Smooth muscle cell (in vitro differentiated cells): Measurements from ENCODE around the gene CDH9. TPM values are rescaled to one million over a fixed set of nuclear protein-coding genes. Genes with fewer than 3 reads are reported as not detected.

Experiments
- DNase-seq: peaks from one replicate; lab custom pipeline; 2025; ENCODE audit not compliant: unreplicated experiment; lab: John Stamatoyannopoulos, UW
- H2AFZ ChIP-seq: fragments of 200-600 bp; sonication (generic); 2 replicates; pipeline ENCODE4 v1.6.0; 2016; ENCODE audit warnings: antibody characterized with exemption, low read depth, mild to moderate bottlenecking
- H3F3A ChIP-seq: fragments of 200-600 bp; sonication (generic); 2 replicates; pipeline ENCODE4 v1.6.0; 2017; ENCODE audit warnings: antibody characterized with exemption, low read depth
- H3K27ac ChIP-seq: fragments of 200-600 bp; sonication (generic); 2 replicates; pipeline ENCODE4 v1.5.1; 2016; ENCODE audit warnings: low read depth, mild to moderate bottlenecking
- H3K27me3 ChIP-seq: fragments of 200-600 bp; sonication (generic); 2 replicates; pipeline ENCODE4 v1.6.1; 2016; ENCODE audit warnings: low read depth, mild to moderate bottlenecking
- H3K36me3 ChIP-seq: fragments of 200-600 bp; sonication (generic); 2 replicates; pipeline ENCODE4 v1.5.1; 2016; ENCODE audit warnings: low read depth
- H3K4me1 ChIP-seq: fragments of 200-600 bp; sonication (generic); 2 replicates; pipeline ENCODE4 v1.5.1; 2016; ENCODE audit warnings: low read depth
- H3K4me2 ChIP-seq: fragments of 200-600 bp; sonication (generic); 2 replicates; pipeline ENCODE4 v1.6.0; 2016; ENCODE audit warnings: mild to moderate bottlenecking
- H3K4me3 ChIP-seq: fragments of 200-600 bp; sonication (generic); 2 replicates; pipeline ENCODE4 v1.5.1; 2016; ENCODE audit warnings: mild to moderate bottlenecking
- H3K79me2 ChIP-seq: fragments of 200-600 bp; sonication (generic); 2 replicates; pipeline ENCODE4 v1.6.0; 2016; ENCODE audit warnings: low read depth, mild to moderate bottlenecking
- H3K9ac ChIP-seq: fragments of 200-600 bp; sonication (generic); 2 replicates; pipeline ENCODE4 v1.6.0; 2016; ENCODE audit warnings: low read depth
- H3K9me3 ChIP-seq: fragments of 200-600 bp; sonication (generic); replicated peaks from 2 replicates; pipeline ENCODE4 v1.5.1; 2016; ENCODE audit warnings: low read depth
- H4K20me1 ChIP-seq: fragments of 200-600 bp; sonication (generic); 2 replicates; pipeline ENCODE4 v1.6.0; 2016; ENCODE audit warnings: low read depth
- WGBS: methylation state at CpG from one replicate; pipeline ENCODE4 v1.1.7; 2016; ENCODE audit warnings: low lambda C conversion rate; 5-methylcytosine and 5-hydroxymethylcytosine counted together
- polyA plus RNA-seq: library from polyadenylated mRNA; unstranded; fragments of >200 nt; fragmentation: Nextera tagmentation; extraction: Ambion mirVana; gene quantifications from 2 replicates; pipeline ENCODE4 v1.2.1, GENCODE V29; 2016
- total RNA-seq: library from RNA; depleted of rRNA; stranded (reverse); fragments of >200 nt; gene quantifications from 2 replicates; pipeline ENCODE4 v1.2.3, GENCODE V29; 2014
- TF ChIP-seq, protein P1 (sequence below): fragments of 200-600 bp; sonication (generic); IDR thresholded peaks from 2 replicates; pipeline ENCODE4 v1.5.1; 2017; ENCODE audit warnings: borderline replicate concordance, mild to moderate bottlenecking, antibody characterized with exemption; ENCODE audit not compliant: insufficient read depth, poor library complexity, severe bottlenecking

CDH9 gene
- total and polyA plus RNA-seq, 2 experiments from 2014 or later: not detected

DNA sequence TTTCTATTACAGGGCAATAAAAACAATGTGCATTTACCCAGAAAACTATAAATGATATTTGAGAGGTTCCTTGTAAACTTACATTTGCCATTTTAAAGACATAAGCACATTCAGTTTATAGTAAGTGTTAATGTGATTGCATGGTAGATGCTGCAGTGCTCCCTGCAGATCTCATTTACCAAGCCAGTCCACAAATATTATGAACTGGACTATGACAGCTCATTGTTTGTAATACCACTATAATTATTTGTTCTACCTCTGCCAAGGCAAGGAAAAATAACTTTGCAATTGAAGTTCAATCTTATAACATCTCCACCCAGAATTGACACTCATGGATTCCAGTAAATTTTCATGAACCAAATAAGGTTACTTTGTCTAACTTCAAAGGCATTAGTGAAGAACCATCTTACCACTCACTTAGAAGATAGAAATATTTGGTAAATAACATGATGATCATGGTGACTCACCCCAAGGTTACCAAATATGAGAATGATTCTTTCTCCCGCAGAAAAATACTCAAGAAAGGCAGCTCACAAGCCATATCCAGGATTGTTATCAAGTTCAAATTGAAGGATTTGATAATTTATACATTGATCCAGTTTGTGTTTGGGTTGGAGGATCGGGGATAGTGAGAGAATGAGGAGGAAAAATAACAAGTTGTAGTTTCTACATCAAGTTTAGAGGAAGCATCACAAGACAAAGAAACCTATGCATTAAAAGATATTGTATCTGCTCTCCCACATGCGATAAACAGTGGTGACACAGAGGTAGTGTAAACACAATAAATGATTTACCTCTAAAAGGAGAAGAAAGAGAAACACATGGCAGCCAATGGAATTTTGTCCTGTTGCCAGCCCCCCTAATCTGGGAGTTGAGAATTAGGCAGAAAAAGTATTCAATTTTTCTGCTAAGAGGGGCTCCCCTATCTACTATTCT lies 29.5 kb downstream of the CDH9 start:
- Histone ChIP-seq H3K4me3 (no peak overlapping the region), H3K9ac (no peak overlapping the region), H3K4me2 (no peak overlapping the region), H3K36me3 (no peaks in the 10 kb centered on the region), H3K27ac (no peak overlapping the region), H3K27me3 (no peaks in the 10 kb centered on the region), H2AFZ (no peak overlapping the region), H3K9me3 (no peaks in the 10 kb centered on the region), H3K4me1 (no peaks in the 10 kb centered on the region), H3K79me2 (no peaks in the 10 kb centered on the region), H3F3A (no peaks in the 10 kb centered on the region), H4K20me1 (no peaks in the 10 kb centered on the region)
- 92% methylated on average over 3 of the region's 3 CpGs for WGBS
- TF ChIP-seq, protein P1, sequence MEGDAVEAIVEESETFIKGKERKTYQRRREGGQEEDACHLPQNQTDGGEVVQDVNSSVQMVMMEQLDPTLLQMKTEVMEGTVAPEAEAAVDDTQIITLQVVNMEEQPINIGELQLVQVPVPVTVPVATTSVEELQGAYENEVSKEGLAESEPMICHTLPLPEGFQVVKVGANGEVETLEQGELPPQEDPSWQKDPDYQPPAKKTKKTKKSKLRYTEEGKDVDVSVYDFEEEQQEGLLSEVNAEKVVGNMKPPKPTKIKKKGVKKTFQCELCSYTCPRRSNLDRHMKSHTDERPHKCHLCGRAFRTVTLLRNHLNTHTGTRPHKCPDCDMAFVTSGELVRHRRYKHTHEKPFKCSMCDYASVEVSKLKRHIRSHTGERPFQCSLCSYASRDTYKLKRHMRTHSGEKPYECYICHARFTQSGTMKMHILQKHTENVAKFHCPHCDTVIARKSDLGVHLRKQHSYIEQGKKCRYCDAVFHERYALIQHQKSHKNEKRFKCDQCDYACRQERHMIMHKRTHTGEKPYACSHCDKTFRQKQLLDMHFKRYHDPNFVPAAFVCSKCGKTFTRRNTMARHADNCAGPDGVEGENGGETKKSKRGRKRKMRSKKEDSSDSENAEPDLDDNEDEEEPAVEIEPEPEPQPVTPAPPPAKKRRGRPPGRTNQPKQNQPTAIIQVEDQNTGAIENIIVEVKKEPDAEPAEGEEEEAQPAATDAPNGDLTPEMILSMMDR: no peak
- DNase-seq: no peak

DNA sequence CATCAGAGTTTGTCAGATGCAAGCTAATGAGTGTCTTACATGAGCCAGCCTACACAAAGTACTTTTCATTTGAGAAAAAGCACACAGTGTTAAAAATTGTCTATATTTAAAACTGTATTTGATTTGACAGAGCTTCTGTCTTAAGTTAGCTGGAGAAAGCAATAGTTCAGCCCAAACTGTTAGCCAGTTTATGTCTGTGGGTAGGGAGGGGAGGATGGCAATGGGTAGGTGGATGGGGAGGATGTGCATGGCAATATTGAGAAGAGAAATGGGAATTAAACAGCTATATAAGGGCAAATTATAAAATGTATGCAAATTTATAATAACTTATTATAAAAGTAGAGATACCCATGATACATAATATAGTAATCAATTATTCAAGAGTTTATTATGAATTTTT lies 31.3 kb downstream of the CDH9 start:
- H3K27ac ChIP-seq: no peak overlapping the region
- H3K36me3 ChIP-seq: no peaks in the 10 kb centered on the region
- no peak overlapping the region for H3K9ac ChIP-seq
- no peak overlapping the region for H3K4me3 ChIP-seq
- no peaks in the 10 kb centered on the region for H3K4me1 ChIP-seq
- no peaks in the 10 kb centered on the region for H3K27me3 ChIP-seq
- no peaks in the 10 kb centered on the region for H4K20me1 ChIP-seq
- H3K9me3 ChIP-seq: no peaks in the 10 kb centered on the region
- DNase-seq: no peak
- no peak overlapping the region for H2AFZ ChIP-seq
- H3F3A ChIP-seq: no peaks in the 10 kb centered on the region
- TF ChIP-seq, protein P1: no peak
- no peaks in the 10 kb centered on the region for H3K79me2 ChIP-seq
- no peak overlapping the region for H3K4me2 ChIP-seq

DNA sequence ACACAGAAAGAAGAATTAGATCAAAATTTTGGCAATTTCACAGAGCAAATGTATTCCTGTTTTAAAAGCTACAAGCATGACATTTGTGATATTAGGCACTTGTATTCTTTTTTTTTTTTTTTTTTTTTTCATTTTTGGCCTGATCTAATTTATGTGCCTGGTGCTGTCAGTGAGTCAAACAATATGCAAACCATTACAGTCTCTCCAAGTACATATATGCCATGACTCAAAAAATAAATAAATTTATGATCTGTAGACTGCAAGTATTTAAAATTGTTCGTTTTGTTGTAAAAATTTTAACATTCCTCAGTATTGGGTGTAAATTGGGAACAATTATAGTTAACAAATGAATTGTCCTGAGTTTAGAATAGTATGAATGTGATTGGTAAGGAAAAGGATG lies 51.4 kb downstream of the CDH9 start:
- 89% methylated on average over 1 of the region's 1 CpG for WGBS
- Histone ChIP-seq H2AFZ (no peak overlapping the region), H3K36me3 (no peaks in the 10 kb centered on the region), H3K4me2 (no peak overlapping the region), H3K27ac (no peak overlapping the region), H3K9ac (no peak overlapping the region), H3K4me1 (no peaks in the 10 kb centered on the region), H3K4me3 (no peak overlapping the region), H4K20me1 (no peaks in the 10 kb centered on the region), H3K27me3 (no peaks in the 10 kb centered on the region), H3K79me2 (no peaks in the 10 kb centered on the region), H3K9me3 (no peaks in the 10 kb centered on the region), H3F3A (no peaks in the 10 kb centered on the region)
- TF ChIP-seq, protein P1: no peak
- DNase-seq: no peak

- no peak overlapping the region for H2AFZ ChIP-seq
- WGBS: 61% methylated on average over 3 of the region's 3 CpGs
- DNase-seq: no peak
- no peak overlapping the region for H3K4me2 ChIP-seq
- no peaks in the 10 kb centered on the region for H3K79me2 ChIP-seq
- no peaks in the 10 kb centered on the region for H3K9me3 ChIP-seq
- no peaks in the 10 kb centered on the region for H4K20me1 ChIP-seq
- no peaks in the 10 kb centered on the region for H3K4me1 ChIP-seq
- TF ChIP-seq, protein P1: no peak
- H3K9ac ChIP-seq: no peak overlapping the region
- no peak overlapping the region for H3K27ac ChIP-seq
- H3K36me3 ChIP-seq: no peaks in the 10 kb centered on the region
- no peak overlapping the region for H3K4me3 ChIP-seq
- no peaks in the 10 kb centered on the region for H3K27me3 ChIP-seq
- H3F3A ChIP-seq: no peaks in the 10 kb centered on the region
Observed at GRCh38 chr5:26981750-26982149, 56.6 kb downstream of the CDH9 start.
